Measurements from ENCODE around the gene MSTO1. TPM values are rescaled to one million over a fixed set of nuclear protein-coding genes. Genes with fewer than 3 reads are reported as not detected.
"Not testable (repeated sequence)": the region's sequence is repeated elsewhere in the genome, so short reads cannot be mapped to it uniquely, and the experiment has no call there.

The MSTO1 gene
- total RNA-seq, 1 experiment from 2014 or later: 28.1 TPM

DNA sequence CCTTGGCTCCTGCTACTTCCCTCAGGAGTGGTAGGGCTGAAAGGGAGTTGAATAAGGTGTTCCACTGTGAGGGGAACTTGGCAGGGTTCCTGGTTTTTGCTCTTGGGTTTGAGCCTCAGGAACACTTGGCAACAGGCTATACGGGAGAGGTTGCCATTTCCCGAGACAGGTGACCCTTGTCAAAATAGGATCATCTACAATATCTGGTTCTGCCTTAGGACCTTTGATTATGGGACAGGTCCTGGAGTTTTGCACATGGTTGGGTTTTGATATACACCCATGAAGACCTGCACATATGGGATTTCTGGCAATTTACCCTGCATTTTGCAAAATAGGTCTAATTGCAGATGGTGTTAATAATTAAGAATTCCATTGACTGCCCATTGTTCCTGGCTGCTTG is 47.4 kb downstream of the MSTO1 start:
- in situ Hi-C loops (cut with HindIII; ENCODE audit: low sequenced_read_pairs): no loop called here
- DNase-seq (ENCODE audit: low spot score): peak; percentile 60

DNA sequence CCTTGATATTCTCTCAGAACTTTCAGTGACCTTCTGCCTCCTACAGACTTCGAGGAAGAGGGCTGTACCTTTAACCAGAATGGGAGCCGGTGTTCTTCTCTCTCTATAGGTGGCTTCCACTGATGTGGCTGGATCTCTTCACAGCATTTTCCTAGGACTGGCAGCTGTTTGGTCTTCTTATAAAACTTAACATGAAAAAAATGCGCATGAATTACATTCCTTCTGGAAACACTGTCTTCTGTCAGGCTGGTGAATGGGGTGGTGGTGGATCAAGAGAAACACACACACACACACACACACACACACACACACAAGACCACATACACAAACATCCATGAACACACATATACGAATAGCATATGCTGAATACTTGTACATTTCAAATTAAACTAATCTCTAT is 51.2 kb downstream of the MSTO1 start:
- in situ Hi-C loops (cut with HindIII; ENCODE audit: low sequenced_read_pairs); DNase-seq (ENCODE audit: low spot score): not testable (repeated sequence)

Other genes with a start within 250 kb of the MSTO1 start
- 7.7 and 15.6 TPM in 2 replicates for gene ASH1L, start 47.4 kb upstream of the MSTO1 start, total RNA-seq (2014; rRNA removed; shearing (Covaris generic))
- gene YY1AP1, start 78.6 kb downstream of the MSTO1 start, total RNA-seq (2014; rRNA removed; shearing (Covaris generic)): 73.4 and 73.7 TPM in 2 replicates
- 99.5 and 138 TPM in 2 replicates for gene DAP3, start 78.9 kb downstream of the MSTO1 start, total RNA-seq (2014; rRNA removed; shearing (Covaris generic))
- gene GON4L, start 247.0 kb downstream of the MSTO1 start, total RNA-seq (2014; rRNA removed; shearing (Covaris generic)): 9.4 and 14.3 TPM in 2 replicates
- 4.9 and 5.8 TPM in 2 replicates for gene SYT11, start 249.3 kb downstream of the MSTO1 start, total RNA-seq (2014; rRNA removed; shearing (Covaris generic))

All from G401 (cell line).